Bronchial epithelial cell (primary cell): ENCODE measurements around the gene PIN1. TPM values are rescaled to one million over a fixed set of nuclear protein-coding genes. Genes with fewer than 3 reads are reported as not detected.

Experiments
- DNase-seq: peaks from one replicate; pipeline ENCODE4 v3.0.0-alpha.2; 2010; ENCODE audit warnings: low read depth
- FAIRE-seq: peaks from 2 replicates; lab custom pipeline; 2011; peaks lifted over from hg19 to GRCh38; lab: Jason Lieb, UNC
- H3K27me3 ChIP-seq: 2 replicates; pipeline ENCODE4 v1.5.1; 2011; ENCODE audit warnings: low read length; ENCODE audit not compliant: control insufficient read depth, insufficient read depth
- H3K36me3 ChIP-seq: 2 replicates; pipeline ENCODE4 v1.5.1; 2011; ENCODE audit warnings: low read length; ENCODE audit not compliant: control insufficient read depth, insufficient read depth
- H3K4me3 ChIP-seq: 2 replicates; pipeline ENCODE4 v1.5.1; 2011; ENCODE audit warnings: mild to moderate bottlenecking, low read depth, low read length, control low read depth
- CTCF ChIP-seq: IDR thresholded peaks from 2 replicates; pipeline ENCODE4 v1.5.1; 2011; ENCODE audit warnings: mild to moderate bottlenecking, moderate library complexity, low read length, control low read depth, inconsistent platforms; ENCODE audit not compliant: insufficient read depth, severe bottlenecking
- total RNA-seq: library from RNA; depleted of rRNA; stranded (reverse); fragments of >200 nt; gene quantifications from 2 replicates; pipeline ENCODE4 v1.2.1, GENCODE V29; 2014

The PIN1 gene
- total RNA-seq, 1 donor from 2014 or later = 61.3 TPM

- FAIRE-seq = no peak
- Histone ChIP-seq H3K4me3 (peak within 1 kb of the TSS; percentile 83), H3K27me3 (no peaks in the 10 kb centered on the region), H3K36me3 (no peaks in the 10 kb centered on the region)
- peak; percentile 83 for DNase-seq
- no peak for TF ChIP-seq CTCF
Observed at GRCh38 chr19:9827289-9828238, 7.6 kb upstream of the PIN1 start, which contains the start of gene UBL5. UBL5 (plus strand) TSS chr19:9827918; CDS start chr19:9828338, 420 bp downstream.

- no peak for TF ChIP-seq CTCF
- FAIRE-seq (no peak), DNase-seq (no peak)
- Histone ChIP-seq H3K36me3 (no peaks in the 10 kb centered on the region), H3K4me3 (peak overlapping the region; percentile 83), H3K27me3 (no peaks in the 10 kb centered on the region)
Observed at GRCh38 chr19:9828551-9829063, 6.5 kb upstream of the PIN1 start.

GRCh38 chr19:9834307-9834725, 802 bp upstream of the PIN1 start:
- no peak for TF ChIP-seq CTCF
- Histone ChIP-seq H3K4me3 (peak overlapping the region; percentile 87), H3K36me3 (peaks cover 7% of the 10 kb centered on the region), H3K27me3 (no peaks in the 10 kb centered on the region)
- FAIRE-seq = no peak
- DNase-seq = no peak

- no peak for DNase-seq
- Histone ChIP-seq H3K36me3 (peaks cover 10% of the 10 kb centered on the region), H3K27me3 (no peaks in the 10 kb centered on the region), H3K4me3 (peak overlapping the region; percentile 87)
- TF ChIP-seq CTCF = no peak
- no peak for FAIRE-seq
Observed at GRCh38 chr19:9835507-9835949, 410 bp downstream of the PIN1 start.

- no peak for FAIRE-seq
- Histone ChIP-seq H3K36me3 (peaks cover 10% of the 10 kb centered on the region), H3K4me3 (peak overlapping the region; percentile 87), H3K27me3 (no peaks in the 10 kb centered on the region)
- no peak for DNase-seq
- no peak for TF ChIP-seq CTCF
Observed at GRCh38 chr19:9836021-9836420, 903 bp downstream of the PIN1 start.
